DOHH2 (cell line): Measurements from ENCODE around the gene PEX26.

Source experiments
- H3F3A ChIP-seq: fragments of 200-600 bp; sonication (generic), shearing (Covaris generic); 2 replicates; pipeline ENCODE4 v1.6.0; 2016; ENCODE audit warnings: antibody characterized with exemption, mild to moderate bottlenecking; ENCODE audit not compliant: control insufficient read depth, insufficient read depth
- H3K27ac ChIP-seq: fragments of 200-600 bp; sonication (generic); 2 replicates; pipeline ENCODE4 v1.5.1; 2014; ENCODE audit warnings: low read depth, mild to moderate bottlenecking, low read length, moderate library complexity
- H3K27me3 ChIP-seq: fragments of 200-600 bp; sonication (generic); 2 replicates; pipeline ENCODE4 v1.6.1; 2014; ENCODE audit warnings: mild to moderate bottlenecking, low read length, mixed read lengths; ENCODE audit not compliant: control insufficient read depth
- H3K36me3 ChIP-seq: fragments of 200-600 bp; sonication (generic); 2 replicates; pipeline ENCODE4 v1.6.1; 2014; ENCODE audit warnings: mild to moderate bottlenecking, low read length, moderate library complexity, mixed read lengths; ENCODE audit not compliant: control insufficient read depth
- H3K4me1 ChIP-seq: fragments of 200-600 bp; sonication (generic); 2 replicates; pipeline ENCODE4 v1.6.1; 2014; ENCODE audit warnings: mild to moderate bottlenecking, low read length, mixed read lengths; ENCODE audit not compliant: control insufficient read depth
- H3K4me2 ChIP-seq: fragments of 200-600 bp; sonication (generic); 2 replicates; pipeline ENCODE4 v1.6.0; 2014; ENCODE audit warnings: mild to moderate bottlenecking, low read length, moderate library complexity
- H3K4me3 ChIP-seq: fragments of 200-600 bp; sonication (generic); 2 replicates; pipeline ENCODE4 v1.5.1; 2014; ENCODE audit warnings: mild to moderate bottlenecking, low read length, mixed read lengths
- H3K79me2 ChIP-seq: fragments of 200-600 bp; sonication (generic); 2 replicates; pipeline ENCODE4 v1.6.1; 2014; ENCODE audit warnings: mild to moderate bottlenecking, low read length, mixed read lengths; ENCODE audit not compliant: control insufficient read depth
- H3K9me2 ChIP-seq: fragments of 200-600 bp; sonication (generic); replicated peaks from 2 replicates; pipeline ENCODE4 v1.6.1; 2014; ENCODE audit warnings: mild to moderate bottlenecking, low read length, mixed read lengths; ENCODE audit not compliant: control insufficient read depth
- H3K9me3 ChIP-seq: fragments of 200-600 bp; sonication (generic); 2 replicates; pipeline ENCODE4 v1.6.1; 2014; ENCODE audit warnings: antibody characterized with exemption, low read length, mixed read lengths; ENCODE audit not compliant: control insufficient read depth, insufficient read depth
- H4K20me1 ChIP-seq: fragments of 200-600 bp; sonication (generic); 2 replicates; pipeline ENCODE4 v1.6.0; 2014; ENCODE audit warnings: low read depth, mild to moderate bottlenecking, antibody characterized with exemption, low read length, moderate library complexity; ENCODE audit not compliant: control insufficient read depth, insufficient read depth
- EZH2phosphoT487 ChIP-seq: fragments of 200-600 bp; sonication (generic); IDR thresholded peaks from 2 replicates; pipeline ENCODE4 v1.6.1; 2017; ENCODE audit warnings: borderline replicate concordance, mild to moderate bottlenecking, antibody characterized with exemption, low read length, moderate library complexity, mixed read lengths
- TF ChIP-seq, protein P1 (sequence below): fragments of 200-600 bp; sonication (generic); IDR thresholded peaks from one replicate; pipeline ENCODE4 v1.5.1; 2014; ENCODE audit warnings: antibody characterized with exemption, mild to moderate bottlenecking, low read depth, low read length; ENCODE audit not compliant: poor library complexity, severe bottlenecking

PEX26 gene

DNA sequence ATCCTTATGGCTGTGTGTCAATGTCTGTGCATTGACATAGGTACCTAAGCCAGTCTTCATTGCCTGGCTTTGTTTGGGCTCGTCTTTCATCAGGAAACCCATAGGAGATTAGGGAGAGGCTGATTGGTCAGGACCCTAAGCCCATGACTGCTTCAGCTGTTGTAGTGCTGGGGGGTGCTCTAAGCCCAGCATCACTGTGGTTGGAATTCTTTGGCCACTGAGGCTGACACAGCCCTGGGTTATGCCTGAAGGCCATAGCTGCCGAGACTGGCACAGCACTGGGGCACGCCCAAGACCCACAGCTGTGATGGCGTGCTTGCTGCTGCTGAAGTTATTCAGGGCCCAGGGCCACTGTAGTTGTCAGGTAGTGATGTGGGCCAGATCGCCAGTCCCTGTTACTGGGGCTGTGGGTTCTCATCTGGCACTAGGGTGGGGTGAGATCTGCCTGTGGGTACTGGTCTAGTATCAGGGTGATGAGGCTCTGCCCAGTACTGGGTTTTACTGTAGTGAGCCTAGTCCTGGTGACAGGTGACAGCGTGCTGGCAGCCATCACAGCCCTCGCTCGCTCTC, 77.1 kb downstream of the PEX26 start:
- Histone ChIP-seq H3K4me2 (no peak overlapping the region), H3K4me3 (no peak overlapping the region), H3K4me1 (no peaks in the 10 kb centered on the region; the same call in 1 of the 2 replicates), H3K79me2 (no peaks in the 10 kb centered on the region), H3K27me3 (peaks cover 17% of the 10 kb centered on the region), H3K9me2 (no peaks in the 10 kb centered on the region), H3F3A (peaks cover 4% of the 10 kb centered on the region; the same call in 1 of the 2 replicates), H4K20me1 (no peaks in the 10 kb centered on the region), H3K9me3 (no peaks in the 10 kb centered on the region), H3K27ac (no peak overlapping the region), H3K36me3 (no peaks in the 10 kb centered on the region)
- no peak for TF ChIP-seq EZH2phosphoT487
- TF ChIP-seq, protein P1, sequence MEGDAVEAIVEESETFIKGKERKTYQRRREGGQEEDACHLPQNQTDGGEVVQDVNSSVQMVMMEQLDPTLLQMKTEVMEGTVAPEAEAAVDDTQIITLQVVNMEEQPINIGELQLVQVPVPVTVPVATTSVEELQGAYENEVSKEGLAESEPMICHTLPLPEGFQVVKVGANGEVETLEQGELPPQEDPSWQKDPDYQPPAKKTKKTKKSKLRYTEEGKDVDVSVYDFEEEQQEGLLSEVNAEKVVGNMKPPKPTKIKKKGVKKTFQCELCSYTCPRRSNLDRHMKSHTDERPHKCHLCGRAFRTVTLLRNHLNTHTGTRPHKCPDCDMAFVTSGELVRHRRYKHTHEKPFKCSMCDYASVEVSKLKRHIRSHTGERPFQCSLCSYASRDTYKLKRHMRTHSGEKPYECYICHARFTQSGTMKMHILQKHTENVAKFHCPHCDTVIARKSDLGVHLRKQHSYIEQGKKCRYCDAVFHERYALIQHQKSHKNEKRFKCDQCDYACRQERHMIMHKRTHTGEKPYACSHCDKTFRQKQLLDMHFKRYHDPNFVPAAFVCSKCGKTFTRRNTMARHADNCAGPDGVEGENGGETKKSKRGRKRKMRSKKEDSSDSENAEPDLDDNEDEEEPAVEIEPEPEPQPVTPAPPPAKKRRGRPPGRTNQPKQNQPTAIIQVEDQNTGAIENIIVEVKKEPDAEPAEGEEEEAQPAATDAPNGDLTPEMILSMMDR = no peak
